A673 (cell line): ENCODE measurements around the gene CPEB4.

ENCODE experiments used
- EZH2 ChIP-seq: fragments of 200-600 bp; sonication (generic); IDR thresholded peaks from 2 replicates; pipeline ENCODE4 v1.6.1; 2017; ENCODE audit warnings: borderline replicate concordance, low read depth, mild to moderate bottlenecking, mixed read lengths, antibody characterized with exemption, low read length; ENCODE audit not compliant: poor library complexity, severe bottlenecking
- TF ChIP-seq, protein P1 (sequence below): fragments of 300-800, 200-600 bp; sonication (generic); conservative IDR thresholded peaks from 2 replicates; pipeline ENCODE4 v1.5.1; 2017; ENCODE audit warnings: low read depth, mild to moderate bottlenecking, antibody characterized with exemption, low read length, moderate library complexity, mixed read lengths

DNA sequence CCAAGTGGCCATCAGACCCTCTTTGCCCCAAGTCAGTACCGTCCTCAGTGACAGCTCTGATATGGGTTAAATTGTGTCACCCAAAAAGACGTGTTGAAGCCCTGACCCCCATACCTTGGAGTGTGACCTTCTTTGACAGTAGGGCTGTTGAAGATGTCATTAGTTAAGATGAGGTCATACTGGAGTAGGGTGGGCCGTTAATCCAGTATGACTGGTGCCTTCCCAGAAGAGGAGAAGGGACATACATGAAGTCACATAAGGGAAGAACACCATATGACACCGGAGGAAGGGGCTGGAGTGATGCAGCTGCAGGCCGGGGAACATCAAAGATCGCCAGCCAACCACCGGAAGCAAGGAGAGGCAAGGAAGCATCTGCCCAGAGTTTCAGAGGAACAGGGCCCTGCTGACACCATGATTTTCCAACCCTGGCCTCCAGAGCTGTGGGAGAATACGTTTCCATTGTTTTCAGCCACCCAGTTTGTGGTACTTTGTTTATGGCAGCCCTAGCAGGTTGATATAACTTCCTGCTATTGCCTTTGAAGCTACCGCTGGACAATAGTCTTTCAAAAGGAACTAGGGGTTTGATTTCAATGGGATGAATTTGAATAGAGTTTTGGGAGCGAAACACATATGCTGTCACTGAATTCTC lies 36.4 kb upstream of the CPEB4 start:
- TF ChIP-seq, protein P1, sequence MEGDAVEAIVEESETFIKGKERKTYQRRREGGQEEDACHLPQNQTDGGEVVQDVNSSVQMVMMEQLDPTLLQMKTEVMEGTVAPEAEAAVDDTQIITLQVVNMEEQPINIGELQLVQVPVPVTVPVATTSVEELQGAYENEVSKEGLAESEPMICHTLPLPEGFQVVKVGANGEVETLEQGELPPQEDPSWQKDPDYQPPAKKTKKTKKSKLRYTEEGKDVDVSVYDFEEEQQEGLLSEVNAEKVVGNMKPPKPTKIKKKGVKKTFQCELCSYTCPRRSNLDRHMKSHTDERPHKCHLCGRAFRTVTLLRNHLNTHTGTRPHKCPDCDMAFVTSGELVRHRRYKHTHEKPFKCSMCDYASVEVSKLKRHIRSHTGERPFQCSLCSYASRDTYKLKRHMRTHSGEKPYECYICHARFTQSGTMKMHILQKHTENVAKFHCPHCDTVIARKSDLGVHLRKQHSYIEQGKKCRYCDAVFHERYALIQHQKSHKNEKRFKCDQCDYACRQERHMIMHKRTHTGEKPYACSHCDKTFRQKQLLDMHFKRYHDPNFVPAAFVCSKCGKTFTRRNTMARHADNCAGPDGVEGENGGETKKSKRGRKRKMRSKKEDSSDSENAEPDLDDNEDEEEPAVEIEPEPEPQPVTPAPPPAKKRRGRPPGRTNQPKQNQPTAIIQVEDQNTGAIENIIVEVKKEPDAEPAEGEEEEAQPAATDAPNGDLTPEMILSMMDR = no peak
- no peak for TF ChIP-seq EZH2
